Osteocyte (in vitro differentiated cells): ENCODE measurements around the gene SIPA1L3. TPM values are rescaled to one million over a fixed set of nuclear protein-coding genes. Genes with fewer than 3 reads are reported as not detected.
A peak's percentile ranks its signal among the peaks of the same experiment; 100 is the strongest.

ENCODE experiments used
- DNase-seq: peaks from one replicate; pipeline ENCODE4 v3.0.0; 2021; ENCODE audit warnings: mixed read lengths; ENCODE audit not compliant: unreplicated experiment; ENCODE audit errors: extremely low spot score
- H3K27ac Mint-ChIP-seq: one replicate; pipeline ENCODE4 v1.8.0; 2021; ENCODE audit warnings: mild to moderate bottlenecking, mixed read lengths; ENCODE audit not compliant: unreplicated experiment
- H3K27me3 Mint-ChIP-seq: one replicate; pipeline ENCODE4 v1.8.0; 2021; ENCODE audit warnings: mixed read lengths; ENCODE audit not compliant: unreplicated experiment
- H3K36me3 Mint-ChIP-seq: one replicate; pipeline ENCODE4 v1.8.0; 2021; ENCODE audit warnings: mixed read lengths; ENCODE audit not compliant: unreplicated experiment
- H3K4me1 Mint-ChIP-seq: one replicate; pipeline ENCODE4 v1.8.0; 2021; ENCODE audit warnings: mixed read lengths; ENCODE audit not compliant: unreplicated experiment
- H3K4me3 Mint-ChIP-seq: one replicate; pipeline ENCODE4 v1.8.0; 2021; ENCODE audit warnings: mild to moderate bottlenecking, moderate library complexity, mixed read lengths; ENCODE audit not compliant: unreplicated experiment
- H3K9me3 Mint-ChIP-seq: one replicate; pipeline ENCODE4 v1.8.0; 2021; ENCODE audit warnings: mixed read lengths; ENCODE audit not compliant: unreplicated experiment
- CTCF ChIP-seq: fragments of 200-600 bp; sonication (generic); IDR thresholded peaks from 2 replicates; pipeline ENCODE4 v1.5.0; 2021; ENCODE audit warnings: antibody characterized with exemption, mild to moderate bottlenecking, moderate library complexity
- total RNA-seq: library from RNA; stranded (reverse); gene quantifications from 2 replicates; pipeline ENCODE4 v1.2.1, GENCODE V29; 2021

Gene SIPA1L3
- total RNA-seq, 1 donor from 2014 or later: 27.1 TPM

- Mint-ChIP-seq H3K27ac (no peak overlapping the region), H3K4me1 (peaks cover 15% of the 10 kb centered on the region), H3K9me3 (peaks cover 3% of the 10 kb centered on the region), H3K36me3 (peaks cover 4% of the 10 kb centered on the region), H3K4me3 (no peak overlapping the region), H3K27me3 (no peaks in the 10 kb centered on the region)
- no peak for DNase-seq
- no peak for TF ChIP-seq CTCF
Observed at GRCh38 chr19:37926255-37926654, 19.2 kb downstream of the SIPA1L3 start.

- H3K4me3 Mint-ChIP-seq: no peak overlapping the region
- H3K27ac Mint-ChIP-seq: no peak overlapping the region
- peaks cover 16% of the 10 kb centered on the region for H3K4me1 Mint-ChIP-seq
- peaks cover 4% of the 10 kb centered on the region for H3K36me3 Mint-ChIP-seq
- TF ChIP-seq CTCF: no peak
- H3K27me3 Mint-ChIP-seq: no peaks in the 10 kb centered on the region
- H3K9me3 Mint-ChIP-seq: peaks cover 3% of the 10 kb centered on the region
- no peak for DNase-seq
Observed at GRCh38 chr19:37926711-37927110, 19.7 kb downstream of the SIPA1L3 start.

DNA sequence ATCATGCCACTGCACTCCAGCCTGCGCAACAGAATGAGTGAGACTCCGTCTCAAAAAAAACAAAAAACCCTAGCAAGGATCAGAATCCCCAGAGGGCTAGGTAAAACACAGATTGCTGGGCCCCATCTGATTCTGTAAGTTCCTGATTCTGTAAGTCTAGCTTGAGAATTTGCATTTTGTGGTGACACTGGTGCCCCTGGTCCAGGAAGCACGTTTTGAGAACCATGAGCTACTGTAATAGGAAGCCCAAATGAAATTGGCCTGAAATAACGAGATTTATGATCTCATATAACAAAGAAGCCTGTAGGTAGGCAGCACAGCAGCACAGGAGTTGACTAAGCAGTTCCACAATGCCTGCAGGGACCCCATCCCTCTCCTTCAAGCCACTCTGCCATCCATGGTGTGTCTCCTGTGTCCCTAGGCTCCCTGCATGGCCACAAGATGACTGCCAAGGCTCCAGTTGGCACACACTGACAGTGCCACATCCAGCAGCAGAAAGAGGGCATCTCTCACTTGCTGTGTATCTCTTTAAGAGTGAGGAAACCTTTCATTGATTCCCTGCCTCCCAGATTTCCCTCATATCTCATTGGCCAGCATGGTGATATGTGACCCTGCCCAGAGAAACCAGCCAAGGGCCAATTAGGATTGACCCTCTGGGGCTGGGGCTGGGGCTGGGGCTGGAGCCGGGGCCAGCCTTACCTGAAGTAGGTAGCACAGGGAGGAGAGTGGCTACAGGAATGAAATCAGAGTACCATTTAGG lies 21.7 kb downstream of the SIPA1L3 start:
- Mint-ChIP-seq H3K36me3 (peaks cover 4% of the 10 kb centered on the region), H3K4me1 (peaks cover 36% of the 10 kb centered on the region), H3K27ac (no peak overlapping the region), H3K4me3 (no peak overlapping the region), H3K9me3 (peaks cover 3% of the 10 kb centered on the region), H3K27me3 (no peaks in the 10 kb centered on the region)
- TF ChIP-seq CTCF: no peak
- DNase-seq: no peak

GRCh38 chr19:37929355-37929923 lies 22.4 kb downstream of the SIPA1L3 start:
- DNase-seq: no peak
- Mint-ChIP-seq H3K9me3 (peaks cover 3% of the 10 kb centered on the region), H3K36me3 (peaks cover 4% of the 10 kb centered on the region), H3K4me3 (no peak overlapping the region), H3K4me1 (peaks cover 43% of the 10 kb centered on the region), H3K27ac (no peak overlapping the region), H3K27me3 (no peaks in the 10 kb centered on the region)
- peak; percentile 8 for TF ChIP-seq CTCF

- DNase-seq: no peak
- Mint-ChIP-seq H3K4me3 (no peak overlapping the region), H3K27ac (no peak overlapping the region), H3K27me3 (no peaks in the 10 kb centered on the region), H3K9me3 (no peaks in the 10 kb centered on the region), H3K36me3 (no peaks in the 10 kb centered on the region), H3K4me1 (peaks cover 48% of the 10 kb centered on the region)
- TF ChIP-seq CTCF: no peak
Observed at GRCh38 chr19:37930416-37930815, 23.4 kb downstream of the SIPA1L3 start.
